ENCODE measurements around the gene TRIO.

TRIO gene

DNA sequence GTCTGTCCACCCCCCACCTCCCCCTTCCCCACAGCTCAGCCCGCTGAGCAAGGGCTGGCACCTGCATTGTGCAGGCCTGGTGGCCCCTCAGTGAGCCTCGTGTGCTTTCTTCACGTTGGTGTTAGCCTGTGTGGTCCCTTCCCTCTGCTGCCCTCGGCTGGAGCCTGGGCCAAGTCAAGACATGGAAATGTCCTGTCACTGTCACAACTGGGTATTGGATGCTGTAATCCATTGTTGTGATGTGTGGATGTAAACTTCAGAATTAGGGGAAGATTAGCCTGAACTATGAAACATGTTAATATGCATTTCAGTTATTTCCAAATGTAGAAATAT lies 103.9 kb downstream of the TRIO start:
- DNase-seq (ENCODE audit: low spot score) = no peak

DNA sequence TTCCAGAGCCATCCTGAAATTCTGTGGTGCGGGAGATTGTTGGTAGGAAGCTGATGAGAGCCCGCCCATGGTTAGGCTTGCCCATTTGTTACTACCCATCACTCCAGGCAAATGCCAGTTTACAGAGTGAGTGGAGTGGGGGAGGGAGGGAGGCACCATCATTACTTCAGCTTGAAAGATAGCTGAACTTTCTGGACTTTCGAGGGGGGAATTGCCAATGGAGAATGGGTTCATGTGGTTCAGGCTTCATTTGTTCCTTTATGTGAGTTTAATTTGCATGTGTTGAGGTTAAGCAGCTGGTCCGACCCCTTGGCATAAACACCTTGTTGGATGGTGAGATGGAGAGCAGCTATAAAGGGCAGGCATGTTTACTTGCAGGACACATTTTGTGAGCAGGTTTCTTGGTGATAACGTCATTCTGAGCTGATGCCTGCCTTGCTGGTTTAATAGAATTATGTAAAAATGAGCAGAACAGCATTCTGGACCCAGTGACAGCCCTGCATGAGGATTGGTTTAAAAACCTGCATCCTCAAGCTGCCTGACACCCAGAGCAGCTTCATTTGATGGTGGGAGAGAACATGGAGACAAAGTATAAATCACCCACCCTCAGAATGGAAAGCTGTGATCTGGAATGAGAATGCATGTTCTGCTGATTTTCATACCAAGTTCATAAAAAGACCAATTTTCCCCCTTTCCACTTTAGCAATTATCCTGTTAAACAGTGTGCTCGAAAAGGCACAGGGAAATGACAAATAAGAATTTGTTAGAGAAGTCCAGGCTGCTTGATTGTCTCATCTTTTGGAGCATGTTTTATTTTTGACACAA lies 106.3 kb downstream of the TRIO start:
- DNase-seq (ENCODE audit: low spot score) = no peak

DNA sequence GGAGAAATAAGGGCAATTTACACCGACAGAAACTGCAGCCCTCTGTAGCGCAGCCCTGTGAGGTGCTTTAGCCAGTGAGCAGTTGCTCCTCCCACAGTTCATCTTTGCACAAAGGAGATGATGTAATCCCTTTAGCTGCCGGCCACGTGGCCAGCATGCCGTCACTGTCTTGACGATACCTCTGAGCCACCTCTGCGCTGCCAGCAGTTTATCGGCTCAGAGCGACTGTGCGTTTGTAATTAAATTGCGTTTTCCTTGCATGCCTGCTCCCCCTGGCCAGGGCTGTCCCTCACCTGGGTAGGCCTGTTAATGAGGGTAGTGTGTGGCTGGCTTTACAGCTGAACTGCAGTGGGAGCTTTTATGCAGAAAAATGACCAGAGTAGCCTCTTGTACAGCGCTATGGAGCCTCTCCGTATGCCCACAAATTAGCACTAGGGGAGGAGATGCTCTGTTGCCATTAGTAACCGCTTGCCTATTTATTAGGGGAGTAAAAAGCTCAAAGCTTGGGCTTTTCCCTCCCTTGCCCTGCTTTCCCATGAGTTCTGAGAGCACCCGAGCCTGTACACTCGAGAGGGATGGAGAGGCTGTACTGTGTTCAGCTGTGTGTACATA lies 107.0 kb downstream of the TRIO start:
- DNase-seq (ENCODE audit: low spot score) = peak; percentile 80

DNA sequence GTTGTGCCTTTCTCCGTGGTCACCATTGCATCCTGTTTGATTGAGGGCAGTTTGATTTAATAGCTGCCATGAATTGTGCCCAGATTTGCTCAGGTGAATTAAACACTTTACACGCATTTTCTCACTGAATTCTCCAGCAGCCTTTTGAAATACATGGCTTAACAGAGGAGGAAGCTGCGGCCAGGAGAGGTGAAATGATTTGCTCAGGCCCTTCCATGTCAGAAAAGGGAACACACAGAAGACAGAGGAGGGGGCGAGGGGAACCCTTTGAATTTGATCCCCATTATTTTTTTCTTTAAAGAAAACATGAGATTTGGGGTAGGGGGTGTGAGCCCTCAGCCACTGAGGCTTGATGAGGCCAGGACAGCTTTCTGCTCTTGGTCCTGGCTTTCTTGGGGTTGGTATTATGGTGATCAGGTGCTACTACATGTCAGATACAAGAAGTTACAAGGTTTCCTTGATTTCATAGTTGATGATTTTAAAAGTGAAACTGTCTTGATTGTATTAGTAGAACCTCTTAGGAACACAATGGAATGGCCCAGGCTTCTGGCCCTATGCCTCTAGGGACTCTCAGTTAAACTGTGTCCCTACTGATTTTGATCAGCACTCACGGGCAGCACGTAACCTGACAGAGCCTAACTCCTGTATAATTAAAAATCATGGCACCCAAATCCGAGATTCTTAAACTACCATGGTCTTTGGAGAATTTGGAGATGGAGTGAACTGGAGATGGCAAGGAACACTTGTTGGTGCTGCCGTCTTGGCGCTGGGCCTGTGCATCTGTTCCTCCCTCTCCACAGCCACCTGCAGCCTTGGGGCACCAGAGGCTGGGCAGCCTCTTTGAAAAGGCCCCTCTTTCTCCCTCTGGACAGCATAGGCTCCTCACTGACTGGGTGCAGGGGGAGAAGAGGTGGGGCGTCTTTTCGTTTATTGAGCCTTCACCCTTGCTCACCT lies 107.9 kb downstream of the TRIO start:
- DNase-seq (ENCODE audit: low spot score) = no peak

DNA sequence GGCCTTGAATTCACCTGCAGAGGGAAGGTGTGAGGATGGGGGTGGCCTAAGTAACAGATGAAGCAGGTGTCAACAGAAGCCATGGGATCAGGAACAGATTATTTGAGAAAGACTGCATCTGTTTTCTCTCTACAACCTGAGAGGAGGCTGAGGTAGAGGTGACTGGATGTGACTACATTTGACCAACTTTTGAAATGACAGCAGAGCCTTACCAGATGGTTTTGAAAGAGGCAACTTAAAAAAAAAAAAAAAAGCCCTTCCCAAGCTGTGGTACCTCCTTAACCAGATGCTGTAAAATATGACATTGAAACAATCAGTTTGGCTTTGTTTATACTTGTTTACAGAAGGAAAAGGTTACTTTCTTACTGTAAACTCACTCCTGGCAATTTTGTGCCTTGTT lies 108.6 kb downstream of the TRIO start:
- no peak for DNase-seq (ENCODE audit: low spot score)

DNA sequence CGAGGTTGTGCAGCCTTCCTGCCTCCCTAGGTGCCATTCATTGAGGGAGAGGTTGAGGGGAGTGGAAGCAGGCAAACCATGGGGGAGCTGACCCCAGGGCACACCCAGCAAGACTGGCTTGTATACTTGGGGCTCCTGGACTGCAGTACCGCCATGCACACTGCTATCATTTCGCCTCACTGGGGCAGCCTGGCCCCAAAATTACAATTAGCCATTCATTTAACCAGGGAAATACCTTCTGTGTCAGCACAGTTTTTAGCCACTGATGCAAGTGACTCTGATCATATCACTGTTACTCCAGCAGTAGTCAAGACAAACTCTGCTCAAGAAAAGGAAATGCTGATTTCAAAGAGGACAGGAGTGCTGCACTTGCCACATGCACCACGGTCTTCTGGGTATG lies 109.7 kb downstream of the TRIO start:
- no peak for DNase-seq (ENCODE audit: low spot score)

DNA sequence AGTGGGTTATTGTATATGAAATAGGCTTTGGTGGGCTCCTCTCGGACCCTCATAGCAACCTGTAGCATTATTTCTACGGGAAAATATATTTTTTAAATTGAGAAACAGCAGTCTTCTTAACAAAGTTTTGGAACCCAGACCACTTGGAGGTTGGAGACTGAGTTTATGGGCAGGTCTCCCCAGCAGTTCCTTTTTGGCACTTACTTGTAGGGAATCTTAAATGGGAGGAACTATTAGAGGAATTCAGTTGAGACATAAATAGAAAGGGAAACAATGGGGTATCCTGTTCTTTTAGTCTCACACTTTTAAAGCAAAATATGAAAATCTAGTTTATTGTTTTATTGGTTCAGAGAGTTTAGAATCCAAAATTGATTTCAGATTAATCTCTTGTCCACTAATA lies 111.5 kb downstream of the TRIO start:
- DNase-seq (ENCODE audit: low spot score) = no peak

DNA sequence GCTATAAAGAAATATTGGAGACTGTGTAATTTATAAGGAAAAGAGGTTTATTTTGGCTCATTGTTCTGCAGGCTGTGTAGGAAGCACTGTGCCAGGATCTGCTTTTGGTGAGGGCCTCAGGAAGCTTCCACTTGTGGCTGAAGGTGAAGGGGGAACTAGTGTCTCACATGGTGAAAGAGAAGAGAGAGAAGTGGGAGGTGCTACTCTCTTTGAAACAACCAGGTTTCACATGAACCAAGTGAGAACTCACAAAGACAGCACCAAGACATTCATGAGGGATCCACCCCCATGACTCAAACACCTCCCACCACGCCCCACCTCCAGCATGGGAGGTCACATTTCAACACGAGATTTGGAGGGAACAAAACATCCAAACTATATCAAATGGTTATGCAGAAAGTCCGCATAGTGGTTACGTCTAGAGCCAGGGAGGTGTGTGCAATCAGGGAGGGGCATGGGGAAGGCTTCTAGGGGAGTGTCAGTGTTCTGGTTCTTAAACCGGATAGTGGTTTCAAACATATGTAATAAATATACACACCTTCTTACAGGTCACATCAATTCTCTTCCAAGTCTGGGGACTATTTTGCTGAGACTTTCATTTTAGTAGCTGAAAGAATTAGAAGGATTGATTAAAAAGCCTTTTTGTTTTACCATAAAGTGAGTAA lies 113.0 kb downstream of the TRIO start:
- no peak for DNase-seq (ENCODE audit: low spot score)

DNA sequence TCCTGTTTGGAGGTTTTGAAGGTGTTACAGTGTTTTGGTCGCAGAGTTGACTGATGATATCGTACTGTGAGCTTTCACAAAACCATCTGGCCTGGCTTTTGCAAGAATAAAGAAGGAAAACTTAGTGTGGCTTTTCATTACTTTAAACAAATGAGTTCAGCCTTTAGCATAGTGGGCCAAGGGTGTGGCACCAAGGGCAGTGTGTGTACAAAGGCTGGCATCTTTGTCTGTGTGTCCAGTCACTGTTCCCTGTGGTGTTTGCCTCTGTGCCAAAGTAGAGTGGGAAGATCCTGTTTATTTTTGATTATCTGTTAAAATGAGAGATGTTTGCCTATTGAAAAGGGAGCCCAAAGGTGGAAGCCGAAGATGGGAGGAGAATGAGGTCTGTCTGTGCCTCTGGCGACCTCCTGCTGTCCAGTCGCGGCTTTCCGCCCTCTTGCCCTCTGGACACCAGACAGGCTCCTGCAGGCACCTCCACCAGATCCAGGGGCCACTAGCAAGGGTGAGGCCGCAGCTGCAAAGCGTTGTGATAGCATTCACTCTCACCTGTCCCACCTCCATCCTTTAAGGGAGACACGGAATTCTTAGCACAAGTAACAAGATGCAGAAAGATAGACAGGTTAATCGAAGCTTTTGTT lies 113.7 kb downstream of the TRIO start:
- DNase-seq (ENCODE audit: low spot score) = no peak

DNA sequence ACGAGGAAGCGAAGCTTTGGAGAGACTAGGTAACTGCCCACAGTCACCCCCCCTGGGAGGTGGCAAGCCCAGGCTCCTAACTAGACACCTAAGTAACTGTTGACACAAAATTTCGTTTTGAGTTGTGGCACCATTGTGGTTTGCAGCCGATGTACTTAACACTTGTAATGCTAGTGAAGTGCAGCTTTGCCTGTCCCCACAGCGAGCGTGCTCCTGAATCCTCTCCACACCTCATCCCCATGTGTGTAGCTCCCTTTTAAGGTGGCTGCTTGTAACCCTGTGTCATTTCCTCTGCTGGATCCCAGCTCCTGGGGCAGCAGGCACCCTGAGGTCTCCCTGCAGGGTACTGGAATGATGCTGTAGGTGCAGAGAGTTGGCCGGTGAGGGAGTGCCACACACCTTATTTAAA lies 114.9 kb downstream of the TRIO start:
- DNase-seq (ENCODE audit: low spot score) = no peak

DNA sequence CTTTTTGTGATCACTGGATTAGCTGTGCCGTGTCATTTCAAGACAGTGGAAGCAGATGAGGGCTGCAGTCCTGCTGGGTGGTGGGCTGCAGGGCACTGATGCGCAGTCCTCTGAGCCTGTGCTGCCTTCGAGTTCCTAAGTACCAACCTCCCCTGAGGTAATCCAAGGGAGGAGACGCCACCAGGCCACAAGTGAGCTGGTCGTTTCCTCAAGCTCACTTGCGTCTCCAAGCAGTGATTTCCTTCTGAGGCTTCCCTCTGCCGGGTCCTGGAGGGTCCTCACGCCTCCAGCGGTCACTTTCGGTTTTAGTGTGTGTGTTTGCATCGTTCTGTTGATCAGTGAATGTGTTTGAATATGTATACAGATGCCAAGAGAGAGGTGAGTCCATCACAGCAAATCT lies 115.7 kb downstream of the TRIO start:
- DNase-seq (ENCODE audit: low spot score) = no peak

DNA sequence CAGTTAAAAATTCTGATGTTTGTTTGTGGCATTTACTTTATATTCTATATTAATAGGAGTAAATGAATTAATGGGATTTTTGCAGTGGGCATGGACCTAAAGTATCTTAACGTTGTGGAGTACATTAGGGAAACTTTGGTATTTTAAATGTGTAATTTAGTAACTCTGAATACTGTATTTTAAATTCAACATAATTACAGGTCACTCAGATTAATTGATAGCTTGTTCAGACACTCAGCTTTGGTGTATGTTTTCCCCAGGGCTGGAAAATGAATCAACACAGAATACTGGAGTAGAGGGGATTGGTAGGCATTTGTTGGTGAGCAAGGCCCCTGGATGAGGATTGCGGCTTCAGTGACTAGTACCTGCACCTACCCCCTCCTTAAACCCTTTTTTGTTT lies 117.5 kb downstream of the TRIO start:
- no peak for DNase-seq (ENCODE audit: low spot score)

DNA sequence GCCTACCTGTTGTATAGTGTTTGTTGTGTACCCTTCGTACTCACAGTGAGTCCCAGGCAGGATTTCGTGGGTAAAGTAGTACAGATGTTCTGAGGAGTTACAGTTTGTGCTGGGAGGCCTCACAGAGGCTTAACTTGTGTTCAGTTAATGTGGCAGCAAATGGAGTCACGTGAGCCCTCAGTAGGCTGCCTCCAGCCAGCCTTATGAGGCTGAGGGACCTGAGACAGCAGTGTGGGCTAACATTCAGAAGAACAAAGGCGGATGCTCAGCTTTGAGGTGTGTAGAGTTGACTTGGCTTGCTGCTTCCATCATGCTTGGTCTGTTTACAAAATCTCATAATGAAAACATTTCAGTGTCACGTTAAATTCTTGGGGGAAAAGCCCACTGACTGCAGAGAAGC lies 118.1 kb downstream of the TRIO start:
- DNase-seq (ENCODE audit: low spot score) = no peak

DNA sequence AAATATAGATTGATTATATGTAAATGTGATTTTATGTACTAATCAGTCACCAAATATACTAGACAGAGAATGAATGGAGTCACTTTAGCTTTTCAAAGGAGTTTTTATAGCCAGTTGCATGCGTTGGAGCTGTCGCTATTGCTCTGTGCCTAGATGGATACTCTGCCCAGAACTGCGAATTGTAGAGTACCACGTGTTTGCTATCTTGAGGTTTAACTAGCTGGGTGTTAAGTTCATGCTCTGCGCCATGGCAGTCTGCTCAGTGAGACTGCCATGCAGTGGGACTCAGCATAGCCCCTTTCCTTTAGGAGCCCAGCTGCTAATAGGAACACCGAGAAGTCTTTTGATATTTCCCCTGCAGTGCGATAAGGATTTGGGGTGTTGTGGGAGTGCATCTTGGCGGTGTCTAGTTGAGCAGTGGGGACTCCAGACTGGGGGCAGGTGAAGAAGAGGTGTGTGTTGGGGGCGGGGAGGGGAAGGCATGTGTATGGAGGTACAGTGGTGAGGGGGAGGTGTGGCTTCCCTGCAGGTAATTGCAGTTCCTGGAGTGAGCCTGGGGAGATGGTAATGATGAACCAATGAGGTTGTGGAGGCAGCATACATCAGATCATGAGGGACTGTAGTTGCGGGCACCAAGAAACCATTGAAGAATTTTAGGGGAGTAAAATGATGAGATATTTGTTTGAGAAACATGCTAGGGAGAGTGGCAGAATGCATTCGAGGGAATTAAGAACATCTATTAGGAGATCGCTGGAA lies 118.9 kb downstream of the TRIO start:
- no peak for DNase-seq (ENCODE audit: low spot score)

DNA sequence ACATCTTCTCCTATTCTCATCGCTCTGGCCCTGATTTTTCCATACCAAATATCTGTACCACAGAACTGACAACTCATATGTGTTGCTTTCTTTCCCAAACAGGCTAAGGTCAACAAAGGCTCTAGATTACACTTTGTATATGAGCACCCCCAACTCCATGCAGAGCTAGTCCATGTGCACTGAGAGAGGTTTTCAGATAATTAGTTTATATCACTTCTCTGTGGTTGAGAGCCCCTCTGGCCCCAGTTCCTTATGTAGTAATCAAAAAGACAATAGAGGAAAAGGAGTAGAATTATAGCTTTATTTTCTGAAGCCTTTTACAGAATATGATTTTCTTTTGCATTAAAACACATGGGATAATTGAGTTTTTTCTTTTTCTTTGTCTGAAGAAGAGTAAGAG lies 120.0 kb downstream of the TRIO start:
- no peak for DNase-seq (ENCODE audit: low spot score)

DNA sequence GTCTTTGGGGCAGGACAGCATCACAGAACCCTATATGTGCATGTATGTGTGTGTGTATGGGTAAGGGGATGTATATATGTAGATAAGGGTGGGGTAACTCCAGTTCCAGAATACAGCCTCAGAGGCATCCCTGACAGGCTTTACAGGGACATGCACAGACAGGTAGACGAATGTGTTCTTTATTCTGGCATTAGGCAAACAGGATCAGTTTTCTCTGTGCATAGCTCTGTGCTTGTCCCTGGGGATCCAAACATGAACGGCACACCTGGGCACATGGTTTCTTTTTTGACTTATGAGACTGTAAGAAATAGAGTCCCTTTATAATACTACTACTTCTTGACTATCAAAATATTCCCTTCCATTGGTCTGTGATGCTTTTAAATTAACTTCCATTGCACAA lies 120.6 kb downstream of the TRIO start:
- no peak for DNase-seq (ENCODE audit: low spot score)

DNA sequence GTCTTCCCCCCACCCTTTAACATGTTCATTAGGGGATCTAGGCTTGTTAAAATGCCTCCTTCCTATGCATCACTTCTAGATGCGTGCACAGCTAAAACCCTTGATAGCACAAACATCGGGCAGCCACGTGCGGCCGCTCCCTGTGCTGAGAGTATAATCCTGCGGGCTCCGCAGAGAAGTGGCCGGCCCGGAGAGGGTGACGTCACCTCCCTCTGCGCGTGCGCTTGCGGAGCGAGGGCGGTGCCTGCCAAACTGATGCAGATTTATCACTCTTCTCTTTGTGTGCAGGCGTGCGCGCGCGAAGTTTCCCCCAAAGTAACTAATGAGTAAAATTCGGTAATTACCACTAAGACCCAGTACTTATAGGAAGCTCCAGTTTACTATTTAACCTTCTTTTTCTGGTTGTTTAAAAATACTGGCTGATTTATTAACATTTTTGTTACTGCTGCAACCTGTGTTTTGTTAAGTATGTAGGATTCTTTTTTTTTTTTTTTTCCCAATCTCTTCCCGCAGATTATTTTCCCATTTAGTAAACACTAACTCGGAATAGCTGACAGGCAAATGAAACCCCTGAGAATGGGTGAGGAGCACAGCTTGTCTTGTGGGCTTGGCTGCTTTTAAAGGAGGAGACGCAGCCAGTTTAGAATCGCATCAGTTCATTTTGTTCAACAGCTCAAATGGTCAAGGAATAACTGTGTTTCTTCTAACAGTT lies 121.6 kb downstream of the TRIO start:
- peak; percentile 85 for DNase-seq (ENCODE audit: low spot score)

DNA sequence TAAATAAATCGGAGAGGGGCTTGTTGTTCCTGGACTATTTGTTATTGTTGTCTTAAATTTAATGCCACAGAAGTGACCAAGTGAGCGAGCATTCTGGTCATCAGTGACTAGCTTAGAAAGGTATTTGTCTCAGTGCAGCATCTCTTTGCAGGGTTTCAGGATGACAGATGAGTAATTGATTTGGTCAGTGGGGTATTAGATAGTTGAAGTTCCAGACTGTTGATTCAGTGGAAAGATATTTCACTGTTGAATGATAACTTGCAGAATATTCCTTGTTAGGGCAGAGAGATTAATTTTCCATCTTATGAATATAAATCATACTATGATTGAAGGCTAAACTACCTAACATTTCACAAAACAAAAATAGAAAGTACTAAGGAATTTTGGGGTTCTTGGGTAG lies 122.4 kb downstream of the TRIO start:
- no peak for DNase-seq (ENCODE audit: low spot score)

DNA sequence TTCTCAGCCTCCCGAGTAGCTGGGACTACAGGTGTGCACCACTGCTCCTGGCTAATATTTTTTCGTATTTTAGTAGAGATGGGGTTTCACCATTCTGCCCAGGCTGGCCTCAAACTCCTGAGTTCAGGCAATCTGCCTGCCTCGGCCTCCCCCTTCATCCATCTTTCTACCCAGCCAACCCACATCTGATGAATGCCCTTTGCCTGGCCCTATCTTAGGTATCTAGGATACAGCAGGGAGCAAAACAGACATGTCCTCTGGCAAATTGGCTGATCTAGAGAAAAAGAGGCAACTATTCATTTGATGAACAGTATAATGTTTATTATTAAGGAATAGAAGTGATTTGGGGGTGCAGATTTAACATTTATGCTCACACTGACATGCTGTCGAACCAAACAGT lies 123.0 kb downstream of the TRIO start:
- DNase-seq (ENCODE audit: low spot score) = no peak

DNA sequence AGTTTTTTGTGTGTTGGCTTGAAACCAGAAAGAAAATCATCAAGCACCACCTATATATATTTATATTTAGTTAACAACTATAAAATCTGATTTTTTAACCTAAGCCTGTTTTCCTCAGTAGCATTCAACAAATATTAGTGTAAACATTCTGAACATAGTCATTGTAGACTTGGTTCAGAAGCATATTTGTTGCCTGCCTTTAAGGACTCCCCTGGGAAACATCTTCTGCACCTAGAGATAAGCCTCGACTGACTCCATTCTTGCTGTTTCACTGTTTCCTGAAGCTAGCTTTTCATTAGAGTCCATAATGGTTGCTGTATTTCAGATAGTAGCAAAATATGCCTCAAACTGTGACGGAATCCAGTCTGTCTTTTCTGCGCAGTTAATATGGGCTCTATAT lies 123.5 kb downstream of the TRIO start:
- DNase-seq (ENCODE audit: low spot score) = no peak

All from globus pallidus (tissue), 1 donor.